ENCODE results near the gene HOXB3. TPM values are rescaled to one million over a fixed set of nuclear protein-coding genes. Genes with fewer than 3 reads are reported as not detected.

Gene HOXB3
- total RNA-seq, 3 donors from 2014 or later (not counting 1 experiment from before 2014, with no cell fraction given), result 7.9 to 15.6 (median 15.3) TPM

DNA sequence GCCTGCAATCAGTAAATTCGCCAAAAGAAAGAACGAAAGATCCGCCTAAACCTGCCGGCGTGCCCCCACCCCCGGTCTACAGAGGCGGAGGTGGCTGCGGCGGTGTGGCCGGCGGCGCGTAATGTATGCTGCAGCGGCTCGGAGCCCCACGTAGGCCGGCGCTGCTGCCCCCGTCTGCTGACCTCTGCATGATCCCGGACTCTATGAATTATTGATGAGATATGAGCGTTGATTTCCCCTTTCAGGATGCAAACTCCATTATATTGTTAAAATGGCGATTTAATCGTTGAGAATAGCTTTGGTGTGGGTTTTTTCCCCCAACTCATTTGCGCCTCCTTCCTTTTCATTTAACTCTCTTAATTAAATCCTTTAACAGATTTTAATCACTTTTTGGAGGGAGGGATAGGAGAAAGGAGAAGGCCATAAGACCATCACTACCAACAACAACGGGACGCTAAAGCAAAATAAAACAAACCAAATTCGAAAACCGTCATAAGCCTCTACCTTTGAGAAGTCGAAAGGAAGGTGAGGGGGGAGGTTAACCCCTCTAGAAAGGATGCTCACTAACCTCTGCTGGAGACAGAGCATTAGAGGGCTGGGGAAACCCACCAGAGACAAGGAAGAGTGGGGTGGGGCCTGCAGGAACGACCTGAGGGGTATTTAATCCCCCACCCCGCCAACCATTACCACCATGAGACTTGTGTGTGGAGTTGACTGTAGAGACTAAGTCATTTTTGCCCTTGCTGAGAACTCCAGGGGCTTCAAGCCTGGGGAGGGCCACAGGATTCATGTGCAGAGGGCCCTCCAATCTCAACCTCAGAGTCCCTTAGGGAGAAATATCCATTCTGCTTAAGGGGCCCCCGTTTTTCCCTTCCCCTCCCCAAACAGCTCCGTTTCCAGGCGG is 3.4 kb downstream of the HOXB3 start:
- H3K27me3 Mint-ChIP-seq (ENCODE audit: low read depth in 2 of 2), result peaks cover 71 to 80% of the 10 kb centered on the region in 2 donors
- peak in 2 of 3 donors; percentile 47 for ATAC-seq
- WGBS (ENCODE audit: insufficient coverage), result 2% methylated on average over 21 of the region's 34 CpGs
- H3K4me1 ChIP-seq (ENCODE audit: control insufficient read depth, insufficient read depth, low read length), result peaks cover 27% of the 10 kb centered on the region
- intact Hi-C loops (cut with micrococcal nuclease), result no loop called here
- peak overlapping the region; percentile 83 to 92 for H3K27ac Mint-ChIP-seq
- peaks cover 47% of the 10 kb centered on the region for H3K27me3 ChIP-seq (ENCODE audit: control insufficient read depth, insufficient read depth, low read length)
- H3K9me3 ChIP-seq (ENCODE audit: control insufficient read depth, insufficient read depth, low read length), result no peaks in the 10 kb centered on the region
- peak overlapping the region; percentile 97 for H3K4me3 Mint-ChIP-seq
- H3K4me3 ChIP-seq (ENCODE audit: low read length), result peak overlapping the region; percentile 52
- no peak overlapping the region for H3K27ac ChIP-seq (ENCODE audit: low read length)
- peak; percentile 56 to 60 for DNase-seq
- peaks cover 29 to 44% of the 10 kb centered on the region in 2 donors for H3K4me1 Mint-ChIP-seq
- no peaks in the 10 kb centered on the region for H3K36me3 ChIP-seq (ENCODE audit: control insufficient read depth, insufficient read depth, low read length)
- H3K36me3 Mint-ChIP-seq, result no peaks in the 10 kb centered on the region
- no peaks in the 10 kb centered on the region for H3K9me3 Mint-ChIP-seq
- TF ChIP-seq, protein P1, sequence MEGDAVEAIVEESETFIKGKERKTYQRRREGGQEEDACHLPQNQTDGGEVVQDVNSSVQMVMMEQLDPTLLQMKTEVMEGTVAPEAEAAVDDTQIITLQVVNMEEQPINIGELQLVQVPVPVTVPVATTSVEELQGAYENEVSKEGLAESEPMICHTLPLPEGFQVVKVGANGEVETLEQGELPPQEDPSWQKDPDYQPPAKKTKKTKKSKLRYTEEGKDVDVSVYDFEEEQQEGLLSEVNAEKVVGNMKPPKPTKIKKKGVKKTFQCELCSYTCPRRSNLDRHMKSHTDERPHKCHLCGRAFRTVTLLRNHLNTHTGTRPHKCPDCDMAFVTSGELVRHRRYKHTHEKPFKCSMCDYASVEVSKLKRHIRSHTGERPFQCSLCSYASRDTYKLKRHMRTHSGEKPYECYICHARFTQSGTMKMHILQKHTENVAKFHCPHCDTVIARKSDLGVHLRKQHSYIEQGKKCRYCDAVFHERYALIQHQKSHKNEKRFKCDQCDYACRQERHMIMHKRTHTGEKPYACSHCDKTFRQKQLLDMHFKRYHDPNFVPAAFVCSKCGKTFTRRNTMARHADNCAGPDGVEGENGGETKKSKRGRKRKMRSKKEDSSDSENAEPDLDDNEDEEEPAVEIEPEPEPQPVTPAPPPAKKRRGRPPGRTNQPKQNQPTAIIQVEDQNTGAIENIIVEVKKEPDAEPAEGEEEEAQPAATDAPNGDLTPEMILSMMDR (IDR thresholded peaks at IDR 0.05), result no peak

DNA sequence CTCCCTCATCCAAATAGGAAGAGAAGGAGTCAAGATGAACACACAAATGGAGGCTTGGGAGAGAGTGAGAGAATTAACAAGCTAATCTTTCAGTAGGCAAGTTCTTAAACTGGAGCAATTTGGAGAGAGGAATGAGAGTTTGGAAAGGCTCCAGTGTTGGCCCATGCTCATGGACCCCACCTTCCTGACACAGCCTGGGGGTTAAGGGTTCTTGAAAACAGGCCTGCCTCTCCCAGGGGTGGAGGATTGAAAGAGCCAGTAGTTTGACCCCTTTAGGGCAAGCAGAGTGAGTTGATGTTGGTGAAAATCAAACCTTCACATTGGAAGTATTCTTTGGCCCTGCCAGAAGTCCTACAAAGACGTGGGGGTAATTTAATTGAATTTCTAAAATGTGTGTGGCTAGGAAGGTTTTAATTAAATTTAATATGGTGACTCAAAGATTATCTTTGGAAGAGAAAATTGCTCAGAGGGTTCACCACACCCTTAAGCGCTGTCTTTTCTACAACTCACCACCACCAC is 5.8 kb downstream of the HOXB3 start:
- TF ChIP-seq, protein P1 (IDR thresholded peaks at IDR 0.05), result no peak
- peaks cover 68 to 83% of the 10 kb centered on the region in 2 donors for H3K27me3 Mint-ChIP-seq (ENCODE audit: low read depth in 2 of 2)
- peak overlapping the region in 1 of 2 donors; percentile 92 for H3K27ac Mint-ChIP-seq
- intact Hi-C loops (cut with micrococcal nuclease), result no loop called here
- no peaks in the 10 kb centered on the region for H3K36me3 Mint-ChIP-seq
- peaks cover 40 to 54% of the 10 kb centered on the region in 2 donors for H3K4me1 Mint-ChIP-seq
- no peak overlapping the region for H3K4me3 ChIP-seq (ENCODE audit: low read length)
- no peak for ATAC-seq
- H3K9me3 ChIP-seq (ENCODE audit: control insufficient read depth, insufficient read depth, low read length), result no peaks in the 10 kb centered on the region
- peaks cover 59% of the 10 kb centered on the region for H3K27me3 ChIP-seq (ENCODE audit: control insufficient read depth, insufficient read depth, low read length)
- 83% methylated on average over 2 of the region's 2 CpGs for WGBS (ENCODE audit: insufficient coverage)
- H3K4me1 ChIP-seq (ENCODE audit: control insufficient read depth, insufficient read depth, low read length), result peaks cover 33% of the 10 kb centered on the region
- no peak overlapping the region for H3K27ac ChIP-seq (ENCODE audit: low read length)
- no peaks in the 10 kb centered on the region for H3K9me3 Mint-ChIP-seq
- peak in 1 of 2 donors; percentile 5 for DNase-seq
- peak overlapping the region; percentile 32 for H3K4me3 Mint-ChIP-seq
- H3K36me3 ChIP-seq (ENCODE audit: control insufficient read depth, insufficient read depth, low read length), result no peaks in the 10 kb centered on the region

DNA sequence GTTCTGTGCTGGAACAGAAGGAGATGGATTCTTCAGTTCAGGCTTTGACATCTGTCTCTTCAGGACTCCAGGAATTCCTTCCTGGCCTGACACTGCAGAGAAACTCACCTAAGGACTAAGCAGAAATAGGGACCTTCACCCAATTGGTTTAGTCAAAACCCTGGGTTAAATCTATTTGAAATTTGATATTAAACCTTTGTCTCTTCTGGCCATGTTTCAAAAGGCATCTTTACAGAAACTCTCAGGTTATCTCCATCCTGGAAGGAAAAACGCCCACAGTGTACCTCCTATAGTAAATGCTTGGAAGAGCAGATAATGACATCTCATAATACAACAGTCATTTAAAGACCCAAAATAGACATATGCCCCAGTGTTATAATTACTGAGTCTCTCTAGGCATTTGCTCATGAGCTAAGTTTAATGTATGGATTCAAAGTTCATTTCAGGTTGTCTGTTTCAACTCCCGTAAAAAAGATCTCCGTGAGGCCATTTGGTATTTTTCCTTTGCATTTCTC is 6.3 kb downstream of the HOXB3 start:
- TF ChIP-seq, protein P1 (IDR thresholded peaks at IDR 0.05), result no peak
- intact Hi-C loops (cut with micrococcal nuclease), result no loop called here
- no peak overlapping the region for H3K27ac Mint-ChIP-seq
- DNase-seq, result no peak
- peaks cover 45 to 59% of the 10 kb centered on the region in 2 donors for H3K4me1 Mint-ChIP-seq
- no peaks in the 10 kb centered on the region for H3K36me3 Mint-ChIP-seq
- H3K4me3 Mint-ChIP-seq, result peak overlapping the region; percentile 32
- Histone ChIP-seq H3K4me1 (ENCODE audit: control insufficient read depth, insufficient read depth, low read length) (peaks cover 39% of the 10 kb centered on the region), H3K27ac (ENCODE audit: low read length) (no peak overlapping the region), H3K27me3 (ENCODE audit: control insufficient read depth, insufficient read depth, low read length) (peaks cover 56% of the 10 kb centered on the region), H3K4me3 (ENCODE audit: low read length) (no peak overlapping the region), H3K36me3 (ENCODE audit: control insufficient read depth, insufficient read depth, low read length) (no peaks in the 10 kb centered on the region), H3K9me3 (ENCODE audit: control insufficient read depth, insufficient read depth, low read length) (no peaks in the 10 kb centered on the region)
- ATAC-seq, result no peak
- H3K9me3 Mint-ChIP-seq, result no peaks in the 10 kb centered on the region
- WGBS (ENCODE audit: insufficient coverage), result no CpG with 5 or more reads among the region's 3 CpGs
- peaks cover 72 to 86% of the 10 kb centered on the region in 2 donors for H3K27me3 Mint-ChIP-seq (ENCODE audit: low read depth in 2 of 2)
